CD8-positive, alpha-beta memory T cell (primary cell): ENCODE measurements around the gene SLAMF8. TPM values are rescaled to one million over a fixed set of nuclear protein-coding genes. Genes with fewer than 3 reads are reported as not detected.

ENCODE experiments used
- CTCF ChIA-PET: fragments of 350-600 bp; sonication (Branson Sonifier 250); formaldehyde crosslinking; loops from one replicate; lab custom pipeline; 2021; ENCODE audit warnings: antibody characterized with exemption; lab: Charles Lee
- POLR2A ChIA-PET: fragments of 350-600 bp; sonication (Branson Sonifier 250); formaldehyde crosslinking; loops from one replicate; lab custom pipeline; 2021; ENCODE audit warnings: antibody characterized with exemption; lab: Charles Lee
- DNase-seq, 5 donors: peaks; one replicate each; pipeline versions ENCODE4 v3.0.0 to v3.0.0-alpha.2; 2020 to 2022; ENCODE audit warnings: mixed read lengths in 1 of 5
- H3K27ac ChIP-seq: one replicate; pipeline ENCODE4 v1.7.0; 2013; ENCODE audit warnings: low read depth, mild to moderate bottlenecking, low read length, moderate library complexity
- H3K27me3 ChIP-seq: 2 replicates; pipeline ENCODE4 v1.7.0; 2013; ENCODE audit warnings: low read length, mild to moderate bottlenecking; ENCODE audit not compliant: insufficient read depth, poor library complexity, severe bottlenecking
- H3K36me3 ChIP-seq: 2 replicates; pipeline ENCODE4 v1.7.0; 2013; ENCODE audit warnings: mild to moderate bottlenecking, low read length, moderate library complexity; ENCODE audit not compliant: insufficient read depth
- H3K4me1 ChIP-seq: 2 replicates; pipeline ENCODE4 v1.7.0; 2013; ENCODE audit warnings: mild to moderate bottlenecking, low read length, moderate library complexity; ENCODE audit not compliant: insufficient read depth
- H3K4me3 ChIP-seq: 2 replicates; pipeline ENCODE4 v1.7.0; 2013; ENCODE audit warnings: mild to moderate bottlenecking, low read length
- H3K9me3 ChIP-seq: 2 replicates; pipeline ENCODE4 v1.7.0; 2013; ENCODE audit warnings: mild to moderate bottlenecking, low read length
- H3K27ac Mint-ChIP-seq, 8 donors: one replicate each; pipeline ENCODE4 v1.8.0; 2020 to 2021; ENCODE audit warnings: mixed read lengths in 8 of 8, mild to moderate bottlenecking in 6 of 8, inconsistent platforms in 3 of 8, moderate library complexity in 3 of 8
- H3K27me3 Mint-ChIP-seq, 2 donors: one replicate each; pipeline ENCODE4 v1.8.0; 2020 to 2021; ENCODE audit warnings: mixed read lengths in 2 of 2, mild to moderate bottlenecking in 1 of 2, moderate library complexity in 1 of 2
- H3K36me3 Mint-ChIP-seq, 3 donors: one replicate each; pipeline ENCODE4 v1.8.0; 2020 to 2021; ENCODE audit warnings: mixed read lengths in 3 of 3, inconsistent platforms in 1 of 3, mild to moderate bottlenecking in 1 of 3
- H3K4me1 Mint-ChIP-seq, 3 donors: one replicate each; pipeline ENCODE4 v1.8.0; 2020 to 2021; ENCODE audit warnings: mixed read lengths in 3 of 3, inconsistent platforms in 1 of 3, mild to moderate bottlenecking in 1 of 3
- H3K4me3 Mint-ChIP-seq, 7 donors: one replicate each; pipeline ENCODE4 v1.8.0; 2020 to 2021; ENCODE audit warnings: mixed read lengths in 7 of 7, mild to moderate bottlenecking in 6 of 7, moderate library complexity in 4 of 7, inconsistent platforms in 2 of 7
- H3K9me3 Mint-ChIP-seq, 5 donors: one replicate each; pipeline ENCODE4 v1.8.0; 2020 to 2022; ENCODE audit warnings: mixed read lengths in 5 of 5, mild to moderate bottlenecking in 3 of 5, moderate library complexity in 2 of 5, inconsistent platforms in 1 of 5
- polyA plus RNA-seq: library from polyadenylated mRNA; unstranded; fragments of 300-500 nt; fragmentation: Illumina TruSeq; gene quantifications from one replicate; pipeline ENCODE4 v1.2.3, GENCODE V29; 2021
- total RNA-seq, 2 experiments: library from RNA; stranded (reverse); gene quantifications; one replicate each; pipeline ENCODE4 v1.2.3, GENCODE V29; 2021

Gene SLAMF8
- total and polyA plus RNA-seq, 3 experiments from 2014 or later: 3.2 to 7.3 (median 4.0) TPM

DNA sequence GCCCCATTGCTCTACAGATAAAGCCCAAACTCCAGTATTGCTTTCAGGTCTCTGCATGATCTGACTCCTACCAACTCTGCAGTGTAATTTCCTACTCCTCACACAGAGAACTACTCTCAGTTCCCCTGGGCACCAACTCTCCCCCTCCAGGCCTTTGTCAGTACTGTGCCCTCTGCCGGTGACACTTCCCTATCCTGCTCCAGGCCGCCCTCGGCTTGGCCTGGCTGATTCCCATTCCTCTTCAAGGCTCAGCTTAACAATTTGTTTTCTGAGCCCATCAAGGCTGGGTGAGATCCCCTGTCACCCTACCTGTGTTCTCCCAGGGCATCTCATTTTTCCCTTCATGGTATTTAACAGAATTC, 2.6 kb downstream of the SLAMF8 start:
- no peaks in the 10 kb centered on the region for H3K27me3 ChIP-seq
- peaks cover 48% of the 10 kb centered on the region for H3K4me1 ChIP-seq
- POLR2A ChIA-PET: no interaction called here

DNA sequence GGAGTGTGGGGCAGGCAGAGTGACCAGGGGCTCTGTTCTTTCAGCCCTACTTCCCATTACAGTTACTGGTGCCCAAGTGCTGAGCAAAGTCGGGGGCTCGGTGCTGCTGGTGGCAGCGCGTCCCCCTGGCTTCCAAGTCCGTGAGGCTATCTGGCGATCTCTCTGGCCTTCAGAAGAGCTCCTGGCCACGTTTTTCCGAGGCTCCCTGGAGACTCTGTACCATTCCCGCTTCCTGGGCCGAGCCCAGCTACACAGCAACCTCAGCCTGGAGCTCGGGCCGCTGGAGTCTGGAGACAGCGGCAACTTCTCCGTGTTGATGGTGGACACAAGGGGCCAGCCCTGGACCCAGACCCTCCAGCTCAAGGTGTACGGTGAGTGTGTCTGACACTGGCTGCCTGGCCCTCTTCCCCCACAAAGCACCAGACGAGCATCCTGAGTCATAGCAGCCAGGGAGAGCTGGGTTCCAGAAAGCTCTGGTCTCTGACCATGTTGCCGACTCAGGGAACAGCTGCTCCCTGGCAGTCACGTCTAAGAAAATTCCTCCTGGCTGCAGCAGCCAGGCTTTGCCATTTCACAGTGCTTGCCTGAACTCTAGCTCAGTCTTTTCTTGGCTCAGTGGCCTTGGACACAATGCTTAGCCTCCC, 3.3 kb downstream of the SLAMF8 start:
- ChIA-PET POLR2A (no interaction called here), CTCF (interaction anchor here (1.4 to 1.6 kb wide), 3 partner anchors 9 to 64 kb away, joined by 3 to 5 read pairs (median 5); no protein-coding TSS in a partner anchor)
- peaks cover 8% of the 10 kb centered on the region for H3K9me3 ChIP-seq
- peaks cover 42% of the 10 kb centered on the region for H3K4me1 ChIP-seq
- H3K9me3 Mint-ChIP-seq: peaks cover 12 to 39% (median 27%) of the 10 kb centered on the region in 5 donors
- H3K27ac Mint-ChIP-seq: peak overlapping the region in 2 of 8 donors; percentile 11 to 32
- DNase-seq: no peak
- no peak overlapping the region for H3K27ac ChIP-seq
- peak overlapping the region in 2 of 7 donors; percentile 28 to 29 for H3K4me3 Mint-ChIP-seq
- no peaks in the 10 kb centered on the region for H3K27me3 ChIP-seq
- no peaks in the 10 kb centered on the region for H3K36me3 ChIP-seq
- H3K36me3 Mint-ChIP-seq: peaks cover 9 to 27% (median 9%) of the 10 kb centered on the region in 3 donors
- peaks cover 0 to 4% of the 10 kb centered on the region in 2 donors for H3K27me3 Mint-ChIP-seq
- peaks cover 52 to 60% (median 58%) of the 10 kb centered on the region in 3 donors for H3K4me1 Mint-ChIP-seq
- H3K4me3 ChIP-seq: no peak overlapping the region

More for the DNA sequence above, 2.6 kb downstream of the SLAMF8 start:
- Mint-ChIP-seq H3K27ac (peak overlapping the region in 3 of 8 donors; percentile 41 to 75 (median 43)), H3K4me3 (peak overlapping the region in 6 of 7 donors; percentile 10 to 77 (median 44)), H3K27me3 (peaks cover 0 to 6% of the 10 kb centered on the region in 2 donors), H3K36me3 (peaks cover 7 to 27% (median 9%) of the 10 kb centered on the region in 3 donors), H3K9me3 (peaks cover 12 to 39% (median 27%) of the 10 kb centered on the region in 5 donors), H3K4me1 (peaks cover 59 to 67% (median 65%) of the 10 kb centered on the region in 3 donors)
- Histone ChIP-seq H3K9me3 (peaks cover 8% of the 10 kb centered on the region), H3K27ac (no peak overlapping the region), H3K4me3 (no peak overlapping the region), H3K36me3 (no peaks in the 10 kb centered on the region)
- no peak for DNase-seq
- CTCF ChIA-PET: interaction anchor here (1.4 to 1.6 kb wide), 3 partner anchors 8 to 117 kb away, joined by 3 to 5 read pairs (median 5); no protein-coding TSS in a partner anchor

DNA sequence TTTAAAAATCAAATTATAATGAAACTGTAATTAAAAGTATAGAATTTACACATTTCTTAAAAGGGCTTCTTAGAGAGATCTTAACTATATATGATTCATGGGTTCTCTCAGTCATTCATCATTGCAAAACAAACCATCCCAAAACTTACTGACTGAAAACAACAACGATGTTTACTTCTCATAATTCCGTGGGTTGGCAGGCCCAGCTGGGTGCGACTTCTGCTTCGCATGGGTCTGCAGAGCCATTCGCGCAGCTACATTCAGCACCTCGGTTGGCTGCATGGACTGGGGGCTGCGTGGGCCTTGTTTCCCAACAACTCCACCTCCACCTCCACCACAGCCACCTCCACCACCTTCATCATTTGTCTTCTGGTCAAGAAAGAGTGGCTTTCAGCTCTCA, 4.0 kb downstream of the SLAMF8 start:
- Mint-ChIP-seq H3K36me3 (peaks cover 13 to 32% (median 13%) of the 10 kb centered on the region in 3 donors), H3K27me3 (peaks cover 0 to 4% of the 10 kb centered on the region in 2 donors), H3K27ac (peak overlapping the region in 1 of 8 donors; percentile 32), H3K9me3 (peaks cover 12 to 39% (median 29%) of the 10 kb centered on the region in 5 donors), H3K4me3 (no peak overlapping the region), H3K4me1 (peaks cover 44 to 53% (median 50%) of the 10 kb centered on the region in 3 donors)
- no peak overlapping the region for H3K27ac ChIP-seq
- peaks cover 8% of the 10 kb centered on the region for H3K9me3 ChIP-seq
- DNase-seq: no peak
- ChIA-PET POLR2A (no interaction called here), CTCF (interaction anchor here (1.4 to 2.0 kb wide), 4 partner anchors 9 to 63 kb away, joined by 3 to 7 read pairs (median 5); no protein-coding TSS in a partner anchor)
- no peak overlapping the region for H3K4me3 ChIP-seq
- peaks cover 34% of the 10 kb centered on the region for H3K4me1 ChIP-seq
- H3K36me3 ChIP-seq: no peaks in the 10 kb centered on the region
- no peaks in the 10 kb centered on the region for H3K27me3 ChIP-seq

DNA sequence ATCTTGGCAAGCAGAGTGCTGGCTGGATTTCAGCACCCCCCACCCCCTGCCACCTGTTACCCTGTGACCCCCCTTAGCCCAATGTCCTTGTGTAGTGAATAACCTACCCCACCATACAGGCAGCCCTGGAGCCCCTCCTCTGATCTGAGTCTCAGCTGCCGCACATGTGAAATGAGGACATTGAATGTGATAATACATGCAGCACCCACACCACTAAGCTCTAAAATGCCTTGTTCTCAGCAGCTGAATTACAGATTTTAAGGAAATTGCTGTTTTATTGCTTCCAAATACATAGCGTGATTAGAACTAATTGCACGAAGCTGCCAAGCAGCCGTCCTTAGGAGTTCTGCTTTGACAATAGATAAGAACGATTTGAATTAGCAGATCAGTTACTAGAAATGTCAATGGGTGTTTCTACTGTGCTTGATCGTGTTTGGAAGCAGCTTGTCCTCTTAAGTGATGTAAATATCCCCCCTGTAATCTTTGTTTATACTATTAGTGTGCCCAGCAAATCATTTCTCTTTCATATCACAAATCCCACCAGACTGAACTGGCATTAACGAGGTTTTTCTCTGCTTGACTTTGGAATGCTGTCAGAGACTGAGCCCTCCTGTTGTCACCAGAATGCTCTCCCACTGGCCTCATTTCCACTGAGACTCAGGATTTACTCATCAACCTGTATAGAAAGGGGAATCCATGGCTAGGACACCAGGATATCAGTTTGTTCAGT, 4.9 kb downstream of the SLAMF8 start:
- POLR2A ChIA-PET: no interaction called here
- Histone ChIP-seq H3K9me3 (peaks cover 8% of the 10 kb centered on the region), H3K36me3 (no peaks in the 10 kb centered on the region), H3K27ac (no peak overlapping the region), H3K4me3 (no peak overlapping the region), H3K27me3 (no peaks in the 10 kb centered on the region), H3K4me1 (peaks cover 25% of the 10 kb centered on the region)
- CTCF ChIA-PET: interaction anchor here (0.9 to 2.0 kb wide), 2 partner anchors 19 to 33 kb away, joined by 3 to 7 read pairs; no protein-coding TSS in a partner anchor
- no peak overlapping the region for H3K4me3 Mint-ChIP-seq
- H3K9me3 Mint-ChIP-seq: peaks cover 12 to 38% (median 29%) of the 10 kb centered on the region in 5 donors
- peaks cover 37 to 44% (median 42%) of the 10 kb centered on the region in 3 donors for H3K4me1 Mint-ChIP-seq
- DNase-seq: no peak
- no peak overlapping the region for H3K27ac Mint-ChIP-seq
- H3K27me3 Mint-ChIP-seq: peaks cover 0 to 4% of the 10 kb centered on the region in 2 donors
- peaks cover 18 to 34% (median 18%) of the 10 kb centered on the region in 3 donors for H3K36me3 Mint-ChIP-seq

DNA sequence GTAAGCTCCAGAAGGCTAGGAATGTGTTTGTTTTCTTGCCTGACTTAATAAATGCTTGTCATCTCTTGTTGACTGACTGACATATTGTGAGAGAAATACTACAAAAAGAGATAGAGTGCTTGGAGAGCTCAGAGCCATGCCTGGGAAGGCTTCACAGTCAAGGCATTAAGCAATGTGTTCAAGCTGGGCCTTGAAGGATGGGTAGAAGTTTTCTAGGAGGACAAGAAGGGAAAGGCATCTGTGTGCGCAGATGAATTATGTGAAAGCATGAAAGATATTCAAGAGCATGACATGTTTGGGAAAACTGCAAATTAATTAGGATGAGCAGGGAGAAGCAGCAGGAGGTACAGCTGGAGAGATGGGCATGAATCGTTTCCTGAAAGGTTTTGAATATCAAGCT, 5.6 kb downstream of the SLAMF8 start:
- no peak overlapping the region for H3K4me3 Mint-ChIP-seq
- CTCF ChIA-PET: interaction anchor here (0.8 to 2.0 kb wide), 3 partner anchors 19 to 60 kb away, joined by 3 to 7 read pairs (median 3); no protein-coding TSS in a partner anchor

DNA sequence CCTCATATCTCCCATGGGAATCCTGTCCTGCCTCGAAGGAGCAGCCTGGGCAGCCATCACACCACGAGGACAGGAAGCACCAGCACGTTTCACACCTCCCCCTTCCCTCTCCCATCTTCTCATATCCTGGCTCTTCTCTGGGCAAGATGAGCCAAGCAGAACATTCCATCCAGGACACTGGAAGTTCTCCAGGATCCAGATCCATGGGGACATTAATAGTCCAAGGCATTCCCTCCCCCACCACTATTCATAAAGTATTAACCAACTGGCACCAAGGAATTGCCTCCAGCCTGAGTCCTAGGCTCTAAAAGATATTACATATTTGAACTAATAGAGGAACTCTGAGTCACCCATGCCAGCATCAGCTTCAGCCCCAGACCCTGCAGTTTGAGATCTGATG, 8.7 kb downstream of the SLAMF8 start:
- no peak for DNase-seq
- Mint-ChIP-seq H3K9me3 (peaks cover 0 to 3% (median under 1%) of the 10 kb centered on the region in 5 donors), H3K4me1 (peaks cover 6 to 21% (median 9%) of the 10 kb centered on the region in 3 donors), H3K27me3 (peaks cover 0 to 3% of the 10 kb centered on the region in 2 donors), H3K36me3 (peaks cover 17 to 27% (median 21%) of the 10 kb centered on the region in 3 donors), H3K4me3 (no peak overlapping the region), H3K27ac (peak overlapping the region in 1 of 8 donors; percentile 92)
- no peak overlapping the region for H3K27ac ChIP-seq
- no peaks in the 10 kb centered on the region for H3K4me1 ChIP-seq
- no peaks in the 10 kb centered on the region for H3K9me3 ChIP-seq
- H3K4me3 ChIP-seq: no peak overlapping the region
- ChIA-PET CTCF (no interaction called here), POLR2A (no interaction called here)
- H3K27me3 ChIP-seq: no peaks in the 10 kb centered on the region
- H3K36me3 ChIP-seq: no peaks in the 10 kb centered on the region

More for the DNA sequence above, 5.6 kb downstream of the SLAMF8 start:
- H3K9me3 ChIP-seq: peaks cover 8% of the 10 kb centered on the region
- no peaks in the 10 kb centered on the region for H3K27me3 ChIP-seq
- H3K4me1 ChIP-seq: peaks cover 18% of the 10 kb centered on the region
- no peak overlapping the region for H3K4me3 ChIP-seq
- H3K27ac Mint-ChIP-seq: no peak overlapping the region
- peaks cover 12 to 30% (median 29%) of the 10 kb centered on the region in 5 donors for H3K9me3 Mint-ChIP-seq
- peaks cover 0 to 2% of the 10 kb centered on the region in 2 donors for H3K27me3 Mint-ChIP-seq
- no peak for DNase-seq
- H3K4me1 Mint-ChIP-seq: peaks cover 30 to 39% (median 34%) of the 10 kb centered on the region in 3 donors
- POLR2A ChIA-PET: no interaction called here
- H3K27ac ChIP-seq: no peak overlapping the region
- H3K36me3 Mint-ChIP-seq: peaks cover 20 to 36% (median 22%) of the 10 kb centered on the region in 3 donors
- no peaks in the 10 kb centered on the region for H3K36me3 ChIP-seq

DNA sequence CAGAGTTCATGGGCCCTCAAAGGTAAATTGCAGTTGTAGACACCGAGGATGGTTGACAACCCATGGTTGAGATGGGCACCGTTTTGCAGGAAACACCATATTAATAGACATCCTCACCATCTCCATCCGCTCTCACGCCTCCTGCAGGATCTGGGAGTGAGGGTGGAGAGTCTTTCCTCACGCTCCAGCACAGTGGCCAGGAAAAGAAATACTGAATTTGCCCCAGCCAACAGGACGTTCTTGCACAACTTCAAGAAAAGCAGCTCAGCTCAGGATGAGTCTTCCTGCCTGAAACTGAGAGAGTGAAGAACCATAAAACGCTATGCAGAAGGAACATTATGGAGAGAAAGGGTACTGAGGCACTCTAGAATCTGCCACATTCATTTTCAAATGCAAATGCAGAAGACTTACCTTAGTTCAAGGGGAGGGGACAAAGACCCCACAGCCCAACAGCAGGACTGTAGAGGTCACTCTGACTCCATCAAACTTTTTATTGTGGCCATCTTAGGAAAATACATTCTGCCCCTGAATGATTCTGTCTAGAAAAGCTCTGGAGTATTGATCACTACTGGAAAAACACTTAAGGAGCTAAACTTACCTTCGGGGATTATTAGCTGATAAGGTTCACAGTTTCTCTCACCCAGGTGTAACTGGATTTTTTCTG, 9.3 kb downstream of the SLAMF8 start:
- Histone ChIP-seq H3K4me1 (no peaks in the 10 kb centered on the region), H3K4me3 (no peak overlapping the region), H3K36me3 (no peaks in the 10 kb centered on the region), H3K9me3 (no peaks in the 10 kb centered on the region), H3K27me3 (no peaks in the 10 kb centered on the region), H3K27ac (no peak overlapping the region)
- Mint-ChIP-seq H3K27me3 (peaks cover 0 to 3% of the 10 kb centered on the region in 2 donors), H3K9me3 (peaks cover 0 to 2% (median 0%) of the 10 kb centered on the region in 5 donors), H3K4me1 (peaks cover 5 to 20% (median 8%) of the 10 kb centered on the region in 3 donors), H3K36me3 (peaks cover 17 to 27% (median 19%) of the 10 kb centered on the region in 3 donors), H3K27ac (peak overlapping the region in 1 of 8 donors; percentile 63), H3K4me3 (no peak overlapping the region)
- DNase-seq: no peak
- POLR2A ChIA-PET: no interaction called here
- CTCF ChIA-PET: interaction anchor here (0.8 kb wide), 1 partner anchor 18 kb away, joined by 3 read pairs; no protein-coding TSS in a partner anchor
